ENCODE results near the gene ANKRD42.

DNA sequence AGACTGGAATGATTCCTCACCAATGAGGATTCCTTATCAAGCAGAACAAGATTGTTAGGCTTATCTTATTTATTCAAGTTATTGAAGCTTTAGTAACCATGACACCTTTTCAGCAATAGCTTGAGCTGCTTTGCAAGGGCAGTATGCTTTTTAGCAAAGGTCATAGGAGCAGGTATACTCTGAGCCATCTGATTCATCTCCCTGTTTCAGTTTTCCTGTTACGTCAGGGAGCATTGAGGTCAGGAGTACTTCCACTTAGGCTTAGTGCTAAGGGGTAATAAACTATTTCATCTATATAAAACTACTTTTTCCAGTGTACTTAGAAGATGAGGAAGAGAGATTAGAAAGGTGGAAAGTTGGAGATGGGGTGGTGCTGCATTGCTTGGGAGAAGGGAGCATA lies 17.7 kb upstream of the ANKRD42 start:
- TF ChIP-seq, protein P1, sequence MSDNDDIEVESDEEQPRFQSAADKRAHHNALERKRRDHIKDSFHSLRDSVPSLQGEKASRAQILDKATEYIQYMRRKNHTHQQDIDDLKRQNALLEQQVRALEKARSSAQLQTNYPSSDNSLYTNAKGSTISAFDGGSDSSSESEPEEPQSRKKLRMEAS (IDR thresholded peaks at IDR 0.05): no peak
- TF ChIP-seq, protein P2, sequence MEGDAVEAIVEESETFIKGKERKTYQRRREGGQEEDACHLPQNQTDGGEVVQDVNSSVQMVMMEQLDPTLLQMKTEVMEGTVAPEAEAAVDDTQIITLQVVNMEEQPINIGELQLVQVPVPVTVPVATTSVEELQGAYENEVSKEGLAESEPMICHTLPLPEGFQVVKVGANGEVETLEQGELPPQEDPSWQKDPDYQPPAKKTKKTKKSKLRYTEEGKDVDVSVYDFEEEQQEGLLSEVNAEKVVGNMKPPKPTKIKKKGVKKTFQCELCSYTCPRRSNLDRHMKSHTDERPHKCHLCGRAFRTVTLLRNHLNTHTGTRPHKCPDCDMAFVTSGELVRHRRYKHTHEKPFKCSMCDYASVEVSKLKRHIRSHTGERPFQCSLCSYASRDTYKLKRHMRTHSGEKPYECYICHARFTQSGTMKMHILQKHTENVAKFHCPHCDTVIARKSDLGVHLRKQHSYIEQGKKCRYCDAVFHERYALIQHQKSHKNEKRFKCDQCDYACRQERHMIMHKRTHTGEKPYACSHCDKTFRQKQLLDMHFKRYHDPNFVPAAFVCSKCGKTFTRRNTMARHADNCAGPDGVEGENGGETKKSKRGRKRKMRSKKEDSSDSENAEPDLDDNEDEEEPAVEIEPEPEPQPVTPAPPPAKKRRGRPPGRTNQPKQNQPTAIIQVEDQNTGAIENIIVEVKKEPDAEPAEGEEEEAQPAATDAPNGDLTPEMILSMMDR (IDR thresholded peaks at IDR 0.05): no peak
- TF ChIP-seq CHD2 (IDR thresholded peaks at IDR 0.05; ENCODE audit: low read length, partially characterized antibody) (no peak), BHLHE40 (IDR thresholded peaks at IDR 0.05; ENCODE audit: low read depth, low read length) (no peak), RCOR1 (IDR thresholded peaks at IDR 0.05; ENCODE audit: low read depth, low read length) (no peak), RFX5 (IDR thresholded peaks at IDR 0.05) (no peak)

Data from A549 (cell line).